IgD-negative memory B cell (primary cell): Measurements from ENCODE around the gene S1PR2. TPM values are rescaled to one million over a fixed set of nuclear protein-coding genes. Genes with fewer than 3 reads are reported as not detected.

Experiments used
- H3K27ac Mint-ChIP-seq, 3 donors: one replicate each; pipeline ENCODE4 v1.8.0; 2020 to 2022; ENCODE audit warnings: mild to moderate bottlenecking in 3 of 3, mixed read lengths in 3 of 3, moderate library complexity in 1 of 3
- H3K27me3 Mint-ChIP-seq: one replicate; pipeline ENCODE4 v1.8.0; 2021; ENCODE audit warnings: mixed read lengths
- H3K36me3 Mint-ChIP-seq: one replicate; pipeline ENCODE4 v1.8.0; 2020; ENCODE audit warnings: mild to moderate bottlenecking, mixed read lengths
- H3K4me1 Mint-ChIP-seq, 3 donors: one replicate each; pipeline ENCODE4 v1.8.0; 2020 to 2022; ENCODE audit warnings: mixed read lengths in 3 of 3, mild to moderate bottlenecking in 1 of 3
- H3K4me3 Mint-ChIP-seq, 4 donors: one replicate each; pipeline ENCODE4 v1.8.0; 2020 to 2022; ENCODE audit warnings: mild to moderate bottlenecking in 4 of 4, mixed read lengths in 4 of 4, moderate library complexity in 3 of 4
- H3K9me3 Mint-ChIP-seq, 3 donors: one replicate each; pipeline ENCODE4 v1.8.0; 2020 to 2021; ENCODE audit warnings: mixed read lengths in 3 of 3, mild to moderate bottlenecking in 1 of 3
- polyA plus RNA-seq: library from polyadenylated mRNA; unstranded; fragments of 300-500 nt; fragmentation: Illumina TruSeq; gene quantifications from one replicate; pipeline ENCODE4 v1.2.3, GENCODE V29; 2021

The S1PR2 gene, protein sequence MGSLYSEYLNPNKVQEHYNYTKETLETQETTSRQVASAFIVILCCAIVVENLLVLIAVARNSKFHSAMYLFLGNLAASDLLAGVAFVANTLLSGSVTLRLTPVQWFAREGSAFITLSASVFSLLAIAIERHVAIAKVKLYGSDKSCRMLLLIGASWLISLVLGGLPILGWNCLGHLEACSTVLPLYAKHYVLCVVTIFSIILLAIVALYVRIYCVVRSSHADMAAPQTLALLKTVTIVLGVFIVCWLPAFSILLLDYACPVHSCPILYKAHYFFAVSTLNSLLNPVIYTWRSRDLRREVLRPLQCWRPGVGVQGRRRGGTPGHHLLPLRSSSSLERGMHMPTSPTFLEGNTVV
- polyA plus RNA-seq = 0.20 TPM

DNA sequence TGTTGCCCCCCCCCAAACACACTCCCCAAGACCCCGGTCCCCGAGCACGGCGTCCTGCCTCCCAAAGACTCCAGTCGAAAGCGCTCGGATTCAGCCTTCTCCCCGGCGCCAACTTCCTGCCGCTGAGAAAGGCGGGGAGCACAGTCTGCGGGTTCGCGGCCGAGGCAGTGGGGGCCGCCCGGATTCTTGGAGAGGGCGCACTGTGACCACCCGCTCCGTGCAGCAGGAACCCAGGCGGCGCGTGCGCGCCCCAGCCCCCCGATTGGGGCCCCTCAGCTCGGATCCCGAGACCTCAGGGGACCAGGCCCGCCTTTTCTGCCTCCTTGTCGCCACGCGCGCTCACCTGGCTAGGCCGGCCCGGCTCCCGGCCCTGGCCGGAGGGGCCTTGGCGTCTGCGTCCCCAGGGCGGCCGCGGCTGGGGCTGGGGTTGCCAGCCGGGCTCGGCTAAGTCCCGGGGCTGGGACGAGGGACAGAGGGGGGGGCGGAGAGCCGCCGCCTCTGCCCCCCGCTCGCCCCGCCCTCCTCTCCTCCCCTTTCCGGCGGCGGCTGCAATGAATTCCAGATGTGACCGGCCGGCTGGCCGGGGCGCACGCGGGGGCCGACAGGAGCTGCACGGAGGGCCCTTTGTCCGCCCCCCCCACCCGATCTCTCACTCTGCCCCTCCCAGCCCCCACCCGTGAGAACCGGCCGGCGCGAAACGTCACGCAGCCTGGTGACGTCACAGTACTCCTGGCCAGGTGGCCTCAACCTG lies at the start of gene S1PR2:
Gene S1PR2, minus strand, starts transcription at position 471 of the 751 bp plus-strand sequence. CDS start 6,426 bp downstream, outside the sequence.
- Mint-ChIP-seq H3K36me3 (no peaks in the 10 kb centered on the region), H3K9me3 (no peaks in the 10 kb centered on the region), H3K4me3 (peak within 1 kb of the TSS; percentile 82 to 91 (median 90)), H3K27ac (peak within 1 kb of the TSS; percentile 78 to 98 (median 88)), H3K27me3 (no peaks in the 10 kb centered on the region), H3K4me1 (peaks cover 16 to 29% (median 17%) of the 10 kb centered on the region in 3 donors)

DNA sequence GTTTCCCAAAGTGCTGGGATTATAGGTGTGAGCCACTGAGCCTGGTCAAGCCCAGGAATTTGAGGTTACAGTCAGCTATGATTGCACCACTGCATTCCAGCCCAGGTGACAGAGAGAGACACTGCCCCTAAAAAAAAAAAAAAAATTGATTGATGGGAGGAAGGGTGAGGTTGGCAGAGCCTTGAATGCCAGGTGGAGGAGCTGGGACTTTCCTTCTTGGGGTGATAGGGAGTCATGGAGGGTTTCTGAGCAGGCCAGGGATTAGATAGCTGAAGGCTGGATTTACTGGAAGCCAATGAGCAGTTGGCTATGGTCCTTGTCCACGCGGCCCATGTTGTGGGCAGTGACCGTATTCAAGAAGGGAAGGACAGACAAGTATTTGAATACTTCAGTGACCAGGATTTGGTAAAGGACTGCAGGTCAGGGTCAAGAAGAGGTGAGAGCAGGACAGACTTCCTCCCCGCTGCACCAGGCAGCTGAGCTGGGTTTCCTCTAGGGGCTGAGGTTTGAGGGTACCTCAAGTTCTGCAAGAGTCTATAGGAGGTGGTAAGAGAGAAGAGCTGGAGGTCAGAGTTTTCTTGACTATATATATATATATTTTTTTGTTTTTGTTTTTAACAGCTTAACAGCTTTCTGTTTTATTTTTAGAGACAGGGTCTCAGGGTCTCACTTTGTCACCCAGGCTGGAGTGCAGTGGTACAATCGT lies 48.8 kb upstream of the S1PR2 start:
- peak overlapping the region in 2 of 3 donors; percentile 8 to 91 for H3K27ac Mint-ChIP-seq

DNA sequence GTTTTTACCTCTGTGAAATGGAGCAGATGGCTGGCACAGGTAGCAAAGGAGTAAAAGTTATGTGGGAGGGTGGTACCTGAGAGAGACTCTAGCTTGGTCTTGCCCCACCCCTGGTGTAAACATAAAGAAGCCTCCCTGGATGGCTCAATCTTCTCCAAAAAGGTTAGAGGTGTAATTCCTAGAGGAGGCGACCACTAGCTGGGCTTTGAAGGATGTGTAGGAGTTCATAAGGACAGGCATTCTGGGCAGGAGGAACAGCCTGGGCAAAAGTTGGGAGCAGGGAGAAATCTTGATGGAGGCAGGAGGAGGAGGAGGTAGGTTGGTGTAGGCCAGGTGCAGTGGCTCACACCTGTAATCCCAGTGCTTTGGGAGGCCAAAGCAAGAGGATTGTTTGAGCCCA lies 47.8 kb upstream of the S1PR2 start:
- H3K9me3 Mint-ChIP-seq = no peaks in the 10 kb centered on the region
- H3K4me3 Mint-ChIP-seq = peak overlapping the region in 1 of 4 donors; percentile 4
- H3K27ac Mint-ChIP-seq = peak overlapping the region in 2 of 3 donors; percentile 52 to 77
- H3K4me1 Mint-ChIP-seq = peaks cover 13 to 19% (median 17%) of the 10 kb centered on the region in 3 donors
- H3K27me3 Mint-ChIP-seq = no peaks in the 10 kb centered on the region
- peaks cover 4% of the 10 kb centered on the region for H3K36me3 Mint-ChIP-seq

More for the DNA sequence above, 48.8 kb upstream of the S1PR2 start:
- H3K4me1 Mint-ChIP-seq = peaks cover 6 to 15% (median 11%) of the 10 kb centered on the region in 3 donors
- H3K36me3 Mint-ChIP-seq = peaks cover 2% of the 10 kb centered on the region
- H3K4me3 Mint-ChIP-seq = peak overlapping the region in 2 of 4 donors; percentile 47 to 85
- no peaks in the 10 kb centered on the region for H3K27me3 Mint-ChIP-seq
- no peaks in the 10 kb centered on the region for H3K9me3 Mint-ChIP-seq

DNA sequence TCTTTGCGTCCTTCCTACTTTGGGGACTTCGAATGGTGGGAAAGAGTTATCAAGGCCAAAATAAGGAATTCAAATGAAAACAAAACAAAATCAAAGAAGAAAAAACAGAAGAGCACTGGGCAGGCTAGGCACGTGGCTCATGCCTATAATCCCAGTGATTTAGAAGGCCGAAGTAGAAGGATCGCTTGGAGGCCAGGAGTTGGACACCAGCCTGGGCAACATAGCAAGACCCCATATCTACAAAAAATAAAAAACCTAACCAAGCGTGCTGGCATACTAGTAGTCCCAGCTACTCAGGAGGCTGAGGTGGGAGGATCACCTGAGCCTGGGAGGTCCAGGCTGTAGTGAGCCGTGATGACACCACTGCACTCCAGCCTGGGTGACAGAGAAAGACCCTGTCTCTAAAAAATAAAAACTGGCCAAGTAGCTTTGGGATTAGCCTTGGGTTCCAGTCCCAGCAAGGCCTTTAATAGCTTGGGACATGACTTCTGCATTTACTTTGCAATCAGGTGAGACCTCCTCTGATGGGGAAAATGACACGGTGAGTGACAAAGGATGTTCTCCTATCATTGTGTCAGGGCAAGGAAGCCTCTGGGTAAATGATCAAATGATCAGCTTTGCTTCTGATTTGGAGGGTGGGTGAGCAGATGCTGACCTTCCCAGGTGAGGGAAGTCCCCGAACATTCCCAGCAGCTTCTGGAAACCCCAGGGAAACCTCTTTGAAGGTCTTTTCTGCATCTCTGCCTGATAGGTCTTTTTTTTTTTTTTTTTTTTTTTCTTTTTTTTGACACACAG lies 46.9 kb upstream of the S1PR2 start:
- Mint-ChIP-seq H3K36me3 (peaks cover 5% of the 10 kb centered on the region), H3K27ac (peak overlapping the region; percentile 36 to 94 (median 52)), H3K9me3 (no peaks in the 10 kb centered on the region), H3K4me1 (peaks cover 15 to 20% (median 19%) of the 10 kb centered on the region in 3 donors), H3K4me3 (peak overlapping the region in 1 of 4 donors; percentile 41), H3K27me3 (no peaks in the 10 kb centered on the region)

DNA sequence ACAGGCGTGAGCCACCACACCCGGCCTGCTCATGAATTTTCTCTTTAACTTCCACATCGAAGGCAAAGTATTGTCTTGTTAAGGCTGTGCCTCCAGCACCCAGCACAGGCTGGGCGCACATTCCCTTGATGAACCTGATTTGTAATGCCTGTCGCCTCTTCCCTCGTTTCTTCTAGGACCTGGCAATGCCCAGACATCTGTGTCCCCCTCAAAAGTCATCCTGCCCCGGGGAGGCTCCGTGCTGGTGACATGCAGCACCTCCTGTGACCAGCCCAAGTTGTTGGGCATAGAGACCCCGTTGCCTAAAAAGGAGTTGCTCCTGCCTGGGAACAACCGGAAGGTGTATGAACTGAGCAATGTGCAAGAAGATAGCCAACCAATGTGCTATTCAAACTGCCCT lies 43.5 kb upstream of the S1PR2 start:
- H3K36me3 Mint-ChIP-seq = peaks cover 3% of the 10 kb centered on the region
- H3K9me3 Mint-ChIP-seq = no peaks in the 10 kb centered on the region
- H3K4me1 Mint-ChIP-seq = peaks cover 23 to 36% (median 24%) of the 10 kb centered on the region in 3 donors
- H3K27ac Mint-ChIP-seq = peak overlapping the region in 2 of 3 donors; percentile 73 to 84
- no peaks in the 10 kb centered on the region for H3K27me3 Mint-ChIP-seq
- peak overlapping the region in 2 of 4 donors; percentile 64 to 68 for H3K4me3 Mint-ChIP-seq

DNA sequence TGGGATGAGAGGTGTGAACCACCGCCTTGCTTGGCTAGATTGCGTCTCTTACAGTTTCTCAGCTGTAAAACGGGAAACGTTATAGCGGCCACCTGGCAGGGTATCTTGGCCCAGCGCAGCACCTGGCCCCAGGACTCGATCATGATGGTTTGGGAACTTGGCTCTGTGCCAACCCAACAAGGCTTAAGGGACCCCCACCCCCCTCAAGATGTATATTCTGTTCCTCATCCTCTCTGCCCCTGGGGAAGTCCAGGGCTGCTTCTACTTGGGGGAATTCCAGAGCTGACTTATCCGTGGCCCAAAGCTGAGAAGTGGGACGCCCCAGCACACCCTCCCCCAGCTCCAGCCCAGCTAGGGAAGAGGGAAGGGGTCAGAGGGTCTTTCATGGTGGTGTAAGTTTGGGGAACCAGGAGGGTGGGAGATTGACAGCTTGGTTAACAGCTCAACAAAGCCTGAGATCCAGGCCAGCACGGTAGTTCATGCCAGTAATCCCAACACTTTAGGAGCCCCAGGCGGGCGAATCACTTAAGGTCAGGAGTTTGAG lies 40.5 kb upstream of the S1PR2 start:
- Mint-ChIP-seq H3K9me3 (no peaks in the 10 kb centered on the region), H3K27me3 (no peaks in the 10 kb centered on the region), H3K36me3 (peaks cover 3% of the 10 kb centered on the region), H3K27ac (peak overlapping the region; percentile 97 to 99 (median 98)), H3K4me3 (peak overlapping the region; percentile 84 to 95 (median 90)), H3K4me1 (peaks cover 18 to 36% (median 19%) of the 10 kb centered on the region in 3 donors)

DNA sequence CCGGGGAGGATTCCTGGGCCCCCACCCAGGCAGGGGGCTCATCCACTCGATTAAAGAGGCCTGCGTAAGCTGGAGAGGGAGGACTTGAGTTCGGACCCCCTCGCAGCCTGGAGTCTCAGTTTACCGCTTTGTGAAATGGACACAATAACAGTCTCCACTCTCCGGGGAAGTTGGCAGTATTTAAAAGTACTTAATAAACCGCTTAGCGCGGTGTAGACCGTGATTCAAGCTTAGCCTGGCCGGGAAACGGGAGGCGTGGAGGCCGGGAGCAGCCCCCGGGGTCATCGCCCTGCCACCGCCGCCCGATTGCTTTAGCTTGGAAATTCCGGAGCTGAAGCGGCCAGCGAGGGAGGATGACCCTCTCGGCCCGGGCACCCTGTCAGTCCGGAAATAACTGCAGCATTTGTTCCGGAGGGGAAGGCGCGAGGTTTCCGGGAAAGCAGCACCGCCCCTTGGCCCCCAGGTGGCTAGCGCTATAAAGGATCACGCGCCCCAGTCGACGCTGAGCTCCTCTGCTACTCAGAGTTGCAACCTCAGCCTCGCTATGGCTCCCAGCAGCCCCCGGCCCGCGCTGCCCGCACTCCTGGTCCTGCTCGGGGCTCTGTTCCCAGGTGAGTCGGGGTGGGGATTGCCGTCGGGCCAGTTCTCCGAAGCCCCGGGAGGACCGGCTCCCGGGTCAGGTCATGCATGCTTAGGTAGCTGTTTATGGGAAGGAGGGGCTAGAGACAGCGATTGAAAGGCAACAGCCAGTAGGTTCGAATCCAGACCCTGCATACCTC lies 39.7 kb upstream of the S1PR2 start, which contains the start of gene ICAM1:
Gene ICAM1, plus strand, starts transcription at position 505 of the 779 bp plus-strand sequence. Its CDS starts 40 bp downstream, at position 545.
- Mint-ChIP-seq H3K4me1 (peaks cover 18 to 36% (median 19%) of the 10 kb centered on the region in 3 donors), H3K36me3 (peaks cover 3% of the 10 kb centered on the region), H3K27me3 (no peaks in the 10 kb centered on the region), H3K9me3 (no peaks in the 10 kb centered on the region), H3K4me3 (peak within 1 kb of the TSS; percentile 84 to 95 (median 90)), H3K27ac (peak within 1 kb of the TSS; percentile 97 to 99 (median 98))

DNA sequence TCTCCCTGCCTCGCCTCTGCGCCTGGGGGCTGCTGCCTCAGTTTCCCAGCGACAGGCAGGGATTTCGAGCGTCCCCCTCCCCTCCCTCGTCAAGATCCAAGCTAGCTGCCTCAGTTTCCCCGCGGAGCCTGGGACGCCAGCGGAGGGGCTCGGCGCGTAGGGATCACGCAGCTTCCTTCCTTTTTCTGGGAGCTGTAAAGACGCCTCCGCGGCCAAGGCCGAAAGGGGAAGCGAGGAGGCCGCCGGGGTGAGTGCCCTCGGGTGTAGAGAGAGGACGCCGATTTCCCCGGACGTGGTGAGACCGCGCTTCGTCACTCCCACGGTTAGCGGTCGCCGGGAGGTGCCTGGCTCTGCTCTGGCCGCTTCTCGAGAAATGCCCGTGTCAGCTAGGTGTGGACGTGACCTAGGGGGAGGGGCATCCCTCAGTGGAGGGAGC lies 39.1 kb upstream of the S1PR2 start:
- Mint-ChIP-seq H3K9me3 (no peaks in the 10 kb centered on the region), H3K4me3 (peak overlapping the region; percentile 84 to 95 (median 90)), H3K36me3 (peaks cover 3% of the 10 kb centered on the region), H3K4me1 (peaks cover 17 to 36% (median 18%) of the 10 kb centered on the region in 3 donors), H3K27ac (peak overlapping the region; percentile 97 to 99 (median 98)), H3K27me3 (no peaks in the 10 kb centered on the region)

DNA sequence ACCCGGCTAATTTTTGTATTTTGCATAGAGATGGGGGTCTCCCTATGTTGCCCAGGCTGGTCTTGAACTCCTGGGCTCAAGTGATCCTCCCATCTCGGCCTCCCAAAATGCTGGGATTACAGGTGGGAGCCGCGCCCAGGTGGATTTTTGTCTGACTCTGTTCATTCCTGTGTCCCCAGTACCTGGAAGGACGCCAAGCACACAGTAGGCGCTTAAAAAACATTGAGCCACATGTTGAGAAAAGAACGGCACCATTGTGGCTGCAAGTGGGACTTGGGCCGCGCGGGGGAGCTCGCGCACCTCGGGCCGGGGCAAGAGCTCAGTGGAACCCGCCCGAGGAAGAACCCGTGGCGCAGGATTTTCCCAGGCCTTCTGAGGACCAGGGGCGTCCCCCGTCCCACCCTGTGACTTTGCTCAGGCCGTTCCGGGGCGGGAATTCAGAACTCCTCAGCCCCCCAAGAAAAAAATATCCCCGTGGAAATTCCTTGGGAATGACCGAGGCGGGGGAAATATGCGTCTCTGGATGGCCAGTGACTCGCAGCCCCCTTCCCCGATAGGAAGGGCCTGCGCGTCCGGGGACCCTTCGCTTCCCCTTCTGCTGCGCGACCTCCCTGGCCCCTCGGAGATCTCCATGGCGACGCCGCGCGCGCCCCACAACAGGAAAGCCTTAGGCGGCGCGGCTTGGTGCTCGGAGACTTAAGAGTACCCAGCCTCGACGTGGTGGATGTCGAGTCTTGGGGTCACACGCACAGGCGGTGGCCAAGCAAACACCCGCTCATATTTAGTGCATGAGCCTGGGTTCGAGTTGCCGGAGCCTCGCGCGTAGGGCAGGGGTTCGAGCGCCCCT lies 38.4 kb upstream of the S1PR2 start:
- Mint-ChIP-seq H3K4me3 (peak overlapping the region; percentile 84 to 95 (median 90)), H3K36me3 (peaks cover 3% of the 10 kb centered on the region), H3K27me3 (no peaks in the 10 kb centered on the region), H3K27ac (peak overlapping the region; percentile 97 to 99 (median 98)), H3K4me1 (peaks cover 14 to 31% (median 15%) of the 10 kb centered on the region in 3 donors), H3K9me3 (no peaks in the 10 kb centered on the region)

DNA sequence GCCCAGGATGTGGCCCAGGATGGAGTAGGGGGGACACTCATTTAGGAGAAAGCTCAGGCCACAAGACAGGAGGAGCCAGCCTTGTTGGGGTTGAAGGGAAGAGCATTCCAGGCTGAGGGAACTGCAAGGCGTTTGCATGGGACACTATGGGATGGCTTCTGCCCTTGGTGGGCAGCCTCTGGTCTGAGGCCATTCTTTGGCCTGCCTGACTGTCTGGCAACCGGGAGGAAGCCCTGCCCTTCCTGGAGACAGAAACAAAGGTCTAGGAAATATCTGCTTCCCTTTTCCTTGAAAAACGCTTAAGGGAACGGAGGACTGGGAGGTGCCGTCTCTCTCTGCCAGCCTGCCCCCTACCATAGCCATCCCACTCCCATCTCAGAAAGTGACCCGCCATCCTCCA lies 36.9 kb upstream of the S1PR2 start:
- no peaks in the 10 kb centered on the region for H3K36me3 Mint-ChIP-seq
- peak overlapping the region in 1 of 4 donors; percentile 52 for H3K4me3 Mint-ChIP-seq
- no peaks in the 10 kb centered on the region for H3K27me3 Mint-ChIP-seq
- H3K9me3 Mint-ChIP-seq = no peaks in the 10 kb centered on the region
- peak overlapping the region in 1 of 3 donors; percentile 97 for H3K27ac Mint-ChIP-seq
- peaks cover 9 to 25% (median 11%) of the 10 kb centered on the region in 3 donors for H3K4me1 Mint-ChIP-seq

DNA sequence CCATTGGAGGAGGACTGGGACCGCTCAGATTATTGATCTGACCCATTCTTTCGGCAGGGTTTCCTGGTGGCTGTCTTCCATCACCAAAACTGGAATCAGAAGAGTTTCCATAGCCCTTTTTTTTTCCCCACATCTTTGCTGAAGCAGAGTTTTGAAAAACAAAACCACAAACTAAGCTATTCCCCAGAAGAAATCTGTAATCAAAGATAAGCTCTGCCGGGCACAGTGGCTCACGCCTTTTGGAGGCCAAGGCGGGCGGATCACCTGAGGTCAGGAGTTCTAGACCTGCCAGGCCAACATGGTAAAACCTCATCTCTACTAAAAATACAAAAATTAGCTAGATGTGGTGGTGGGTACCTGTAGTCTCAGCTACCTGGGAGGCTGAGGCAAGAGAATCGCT lies 35.6 kb upstream of the S1PR2 start:
- Mint-ChIP-seq H3K27me3 (no peaks in the 10 kb centered on the region), H3K4me1 (peaks cover 3 to 18% (median 5%) of the 10 kb centered on the region in 3 donors), H3K36me3 (no peaks in the 10 kb centered on the region), H3K27ac (peak overlapping the region in 1 of 3 donors; percentile 29), H3K9me3 (no peaks in the 10 kb centered on the region), H3K4me3 (no peak overlapping the region)

DNA sequence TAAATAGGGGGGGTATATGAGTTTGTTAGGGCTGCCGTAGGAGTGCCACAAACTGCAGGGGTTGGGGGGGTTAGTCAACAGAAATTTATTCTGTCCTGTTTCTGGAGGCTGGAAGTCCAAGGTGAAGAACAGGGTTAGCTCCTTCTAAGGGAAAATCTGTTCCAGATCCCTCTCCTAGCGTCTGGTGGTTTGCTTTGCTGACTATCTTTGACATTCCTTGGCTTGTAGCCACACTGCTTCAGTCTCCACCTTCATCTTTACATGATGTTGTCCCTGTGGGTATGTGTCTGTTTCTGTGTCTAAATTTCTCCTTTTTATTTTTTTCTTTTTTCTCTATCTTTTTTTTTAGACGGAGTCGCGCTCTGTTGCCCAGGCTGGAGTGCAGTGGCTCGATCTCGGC lies 31.6 kb upstream of the S1PR2 start:
- Mint-ChIP-seq H3K36me3 (no peaks in the 10 kb centered on the region), H3K27me3 (no peaks in the 10 kb centered on the region), H3K4me1 (peaks cover 0 to 2% (median 0%) of the 10 kb centered on the region in 3 donors), H3K27ac (peak overlapping the region in 1 of 3 donors; percentile 47), H3K4me3 (no peak overlapping the region), H3K9me3 (no peaks in the 10 kb centered on the region)
